Ovary (tissue), 3 donors: ENCODE results near the gene GUCA1A.

Source experiments
- EP300 ChIP-seq: sonication (generic); formaldehyde crosslinking; IDR thresholded peaks from one replicate; pipeline ENCODE4 v1.6.1; 2017; ENCODE audit warnings: antibody characterized with exemption
- POLR2A ChIP-seq: fragments of 450-650 bp; IDR thresholded peaks from one replicate; pipeline ENCODE4 v1.6.1; 2017; ENCODE audit warnings: antibody characterized with exemption, mild to moderate bottlenecking, moderate library complexity
- TF ChIP-seq, protein P1 (sequence below), 3 donors: fragments of 450-650 bp in 2 of 3; fragments of 200-600 bp in 1 of 3; IDR thresholded peaks; one replicate each; pipeline versions ENCODE4 v1.5.1 to v1.8.0; 2016 to 2022; ENCODE audit warnings: antibody characterized with exemption in 3 of 3, mild to moderate bottlenecking in 1 of 3
- donor health status: DM: no; HTN: no; CAD: no.

GRCh38 chr6:42224222-42225028 lies 51.3 kb downstream of the GUCA1A start:
- TF ChIP-seq POLR2A (no peak), EP300 (no peak)
- TF ChIP-seq, protein P1, sequence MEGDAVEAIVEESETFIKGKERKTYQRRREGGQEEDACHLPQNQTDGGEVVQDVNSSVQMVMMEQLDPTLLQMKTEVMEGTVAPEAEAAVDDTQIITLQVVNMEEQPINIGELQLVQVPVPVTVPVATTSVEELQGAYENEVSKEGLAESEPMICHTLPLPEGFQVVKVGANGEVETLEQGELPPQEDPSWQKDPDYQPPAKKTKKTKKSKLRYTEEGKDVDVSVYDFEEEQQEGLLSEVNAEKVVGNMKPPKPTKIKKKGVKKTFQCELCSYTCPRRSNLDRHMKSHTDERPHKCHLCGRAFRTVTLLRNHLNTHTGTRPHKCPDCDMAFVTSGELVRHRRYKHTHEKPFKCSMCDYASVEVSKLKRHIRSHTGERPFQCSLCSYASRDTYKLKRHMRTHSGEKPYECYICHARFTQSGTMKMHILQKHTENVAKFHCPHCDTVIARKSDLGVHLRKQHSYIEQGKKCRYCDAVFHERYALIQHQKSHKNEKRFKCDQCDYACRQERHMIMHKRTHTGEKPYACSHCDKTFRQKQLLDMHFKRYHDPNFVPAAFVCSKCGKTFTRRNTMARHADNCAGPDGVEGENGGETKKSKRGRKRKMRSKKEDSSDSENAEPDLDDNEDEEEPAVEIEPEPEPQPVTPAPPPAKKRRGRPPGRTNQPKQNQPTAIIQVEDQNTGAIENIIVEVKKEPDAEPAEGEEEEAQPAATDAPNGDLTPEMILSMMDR (IDR thresholded peaks at IDR 0.05), result no peak
